ENCODE results near the gene TBC1D22A. TPM values are rescaled to one million over a fixed set of nuclear protein-coding genes. Genes with fewer than 3 reads are reported as not detected.

TBC1D22A gene
- total and polyA plus RNA-seq, 2 experiments from 2014 or later: 9.6 to 13.3 TPM

DNA sequence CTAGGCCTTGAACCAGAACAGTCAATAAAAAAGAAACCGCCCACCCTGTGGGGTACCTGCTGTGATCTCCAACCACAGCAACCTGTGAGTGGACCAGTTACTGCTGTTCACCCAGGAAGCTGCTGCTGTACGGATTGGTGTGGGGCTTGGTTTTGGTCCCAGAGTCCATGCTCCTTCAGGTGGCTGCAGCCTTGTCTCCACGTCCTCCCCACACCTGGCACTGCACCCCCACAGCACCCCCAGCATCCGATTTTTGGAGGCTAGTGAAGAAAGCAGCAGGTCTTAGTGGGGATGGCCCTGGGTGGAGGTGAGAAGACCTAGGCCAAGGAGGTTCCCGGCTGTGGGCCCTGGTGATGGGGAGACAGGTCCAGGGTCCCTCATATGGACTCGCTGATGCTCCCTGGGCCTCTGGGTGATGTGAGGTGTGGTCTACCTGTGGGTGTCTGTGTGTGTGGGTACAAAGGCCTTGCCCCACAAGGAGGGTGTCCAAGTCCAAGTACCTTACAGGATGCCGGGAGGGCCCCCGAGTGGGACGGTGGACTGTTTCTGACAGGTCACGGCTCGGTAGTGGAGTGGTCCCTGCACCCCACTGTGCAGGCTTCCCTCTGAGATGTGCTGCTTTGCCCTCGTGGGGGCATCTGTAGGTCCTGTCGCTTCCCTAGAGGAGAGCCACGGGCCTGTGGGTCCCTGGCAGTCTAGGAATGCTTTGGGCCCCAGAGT lies 283.4 kb downstream of the TBC1D22A start:
- ATAC-seq (no peak), DNase-seq (ENCODE audit: low spot score) (no peak)
- no peaks in the 10 kb centered on the region for H3K9me3 Mint-ChIP-seq
- Histone ChIP-seq H3K4me3 (no peak overlapping the region), H3F3A (replicated peaks; ENCODE audit: low read depth) (no peaks in the 10 kb centered on the region), H3K27me3 (ENCODE audit: insufficient read depth) (no peaks in the 10 kb centered on the region), H3K4me1 (ENCODE audit: insufficient read depth) (no peaks in the 10 kb centered on the region), H3K79me2 (replicated peaks; ENCODE audit: insufficient read depth) (no peaks in the 10 kb centered on the region), H4K20me1 (replicated peaks; ENCODE audit: insufficient read depth) (no peaks in the 10 kb centered on the region), H3K9me2 (ENCODE audit: insufficient read depth) (no peaks in the 10 kb centered on the region), H3K36me3 (ENCODE audit: insufficient read depth) (no peaks in the 10 kb centered on the region), H3K4me2 (no peak overlapping the region), H3K27ac (ENCODE audit: low read depth) (no peak overlapping the region), H2AFZ (no peak overlapping the region)
- no peak overlapping the region for H3K4me3 Mint-ChIP-seq
- TF ChIP-seq, protein P1, sequence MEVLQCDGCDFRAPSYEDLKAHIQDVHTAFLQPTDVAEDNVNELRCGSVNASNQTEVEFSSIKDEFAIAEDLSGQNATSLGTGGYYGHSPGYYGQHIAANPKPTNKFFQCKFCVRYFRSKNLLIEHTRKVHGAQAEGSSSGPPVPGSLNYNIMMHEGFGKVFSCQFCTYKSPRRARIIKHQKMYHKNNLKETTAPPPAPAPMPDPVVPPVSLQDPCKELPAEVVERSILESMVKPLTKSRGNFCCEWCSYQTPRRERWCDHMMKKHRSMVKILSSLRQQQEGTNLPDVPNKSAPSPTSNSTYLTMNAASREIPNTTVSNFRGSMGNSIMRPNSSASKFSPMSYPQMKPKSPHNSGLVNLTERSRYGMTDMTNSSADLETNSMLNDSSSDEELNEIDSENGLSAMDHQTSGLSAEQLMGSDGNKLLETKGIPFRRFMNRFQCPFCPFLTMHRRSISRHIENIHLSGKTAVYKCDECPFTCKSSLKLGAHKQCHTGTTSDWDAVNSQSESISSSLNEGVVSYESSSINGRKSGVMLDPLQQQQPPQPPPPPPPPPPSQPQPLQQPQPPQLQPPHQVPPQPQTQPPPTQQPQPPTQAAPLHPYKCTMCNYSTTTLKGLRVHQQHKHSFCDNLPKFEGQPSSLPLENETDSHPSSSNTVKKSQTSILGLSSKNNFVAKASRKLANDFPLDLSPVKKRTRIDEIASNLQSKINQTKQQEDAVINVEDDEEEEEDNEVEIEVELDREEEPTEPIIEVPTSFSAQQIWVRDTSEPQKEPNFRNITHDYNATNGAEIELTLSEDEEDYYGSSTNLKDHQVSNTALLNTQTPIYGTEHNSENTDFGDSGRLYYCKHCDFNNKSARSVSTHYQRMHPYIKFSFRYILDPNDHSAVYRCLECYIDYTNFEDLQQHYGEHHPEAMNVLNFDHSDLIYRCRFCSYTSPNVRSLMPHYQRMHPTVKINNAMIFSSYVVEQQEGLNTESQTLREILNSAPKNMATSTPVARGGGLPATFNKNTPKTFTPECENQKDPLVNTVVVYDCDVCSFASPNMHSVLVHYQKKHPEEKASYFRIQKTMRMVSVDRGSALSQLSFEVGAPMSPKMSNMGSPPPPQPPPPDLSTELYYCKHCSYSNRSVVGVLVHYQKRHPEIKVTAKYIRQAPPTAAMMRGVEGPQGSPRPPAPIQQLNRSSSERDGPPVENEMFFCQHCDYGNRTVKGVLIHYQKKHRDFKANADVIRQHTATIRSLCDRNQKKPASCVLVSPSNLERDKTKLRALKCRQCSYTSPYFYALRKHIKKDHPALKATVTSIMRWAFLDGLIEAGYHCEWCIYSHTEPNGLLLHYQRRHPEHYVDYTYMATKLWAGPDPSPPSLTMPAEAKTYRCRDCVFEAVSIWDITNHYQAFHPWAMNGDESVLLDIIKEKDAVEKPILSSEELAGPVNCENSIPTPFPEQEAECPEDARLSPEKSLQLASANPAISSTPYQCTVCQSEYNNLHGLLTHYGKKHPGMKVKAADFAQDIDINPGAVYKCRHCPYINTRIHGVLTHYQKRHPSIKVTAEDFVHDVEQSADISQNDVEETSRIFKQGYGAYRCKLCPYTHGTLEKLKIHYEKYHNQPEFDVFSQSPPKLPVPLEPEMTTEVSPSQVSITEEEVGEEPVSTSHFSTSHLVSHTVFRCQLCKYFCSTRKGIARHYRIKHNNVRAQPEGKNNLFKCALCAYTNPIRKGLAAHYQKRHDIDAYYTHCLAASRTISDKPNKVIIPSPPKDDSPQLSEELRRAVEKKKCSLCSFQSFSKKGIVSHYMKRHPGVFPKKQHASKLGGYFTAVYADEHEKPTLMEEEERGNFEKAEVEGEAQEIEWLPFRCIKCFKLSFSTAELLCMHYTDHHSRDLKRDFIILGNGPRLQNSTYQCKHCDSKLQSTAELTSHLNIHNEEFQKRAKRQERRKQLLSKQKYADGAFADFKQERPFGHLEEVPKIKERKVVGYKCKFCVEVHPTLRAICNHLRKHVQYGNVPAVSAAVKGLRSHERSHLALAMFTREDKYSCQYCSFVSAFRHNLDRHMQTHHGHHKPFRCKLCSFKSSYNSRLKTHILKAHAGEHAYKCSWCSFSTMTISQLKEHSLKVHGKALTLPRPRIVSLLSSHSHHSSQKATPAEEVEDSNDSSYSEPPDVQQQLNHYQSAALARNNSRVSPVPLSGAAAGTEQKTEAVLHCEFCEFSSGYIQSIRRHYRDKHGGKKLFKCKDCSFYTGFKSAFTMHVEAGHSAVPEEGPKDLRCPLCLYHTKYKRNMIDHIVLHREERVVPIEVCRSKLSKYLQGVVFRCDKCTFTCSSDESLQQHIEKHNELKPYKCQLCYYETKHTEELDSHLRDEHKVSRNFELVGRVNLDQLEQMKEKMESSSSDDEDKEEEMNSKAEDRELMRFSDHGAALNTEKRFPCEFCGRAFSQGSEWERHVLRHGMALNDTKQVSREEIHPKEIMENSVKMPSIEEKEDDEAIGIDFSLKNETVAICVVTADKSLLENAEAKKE (CRISPR knock-in tag; IDR thresholded peaks at IDR 0.05): no peak
- TF ChIP-seq JUNB (IDR thresholded peaks at IDR 0.05; ENCODE audit: unreplicated experiment): no peak
- TF ChIP-seq CTCF (conservative IDR thresholded peaks at IDR 0.05; ENCODE audit: low read depth in 2 of 2): no peak
- H3K36me3 Mint-ChIP-seq (ENCODE audit: low read depth): no peaks in the 10 kb centered on the region
- peaks cover 8% of the 10 kb centered on the region for H3K27me3 Mint-ChIP-seq (ENCODE audit: insufficient read depth, low read depth, poor library complexity)
- peaks cover 17% of the 10 kb centered on the region for H3K4me1 Mint-ChIP-seq
- no peak overlapping the region for H3K27ac Mint-ChIP-seq
